Activated T-helper 2 cell treated with anti-CD3 and anti-CD28 coated beads, Interferon-gamma antibody, Interleukin-2, Interleukin-4, amounts not matched to agents 10 μg/mL and 5 μg/mL and 100 μg/mL, durations not matched to agents 14 hours and 24 hours and 36 hours (primary cell): ENCODE data around the gene SELENON. TPM values are rescaled to one million over a fixed set of nuclear protein-coding genes. Genes with fewer than 3 reads are reported as not detected.

Experiments
- DNase-seq: peaks from one replicate; pipeline ENCODE4 v3.0.0; 2021; ENCODE audit warnings: low spot score
- H3K27ac Mint-ChIP-seq: one replicate; pipeline ENCODE4 v1.8.0; 2021; ENCODE audit warnings: mixed read lengths
- H3K27me3 Mint-ChIP-seq: one replicate; pipeline ENCODE4 v1.8.0; 2021; ENCODE audit warnings: low read depth, mixed read lengths
- H3K36me3 Mint-ChIP-seq: one replicate; pipeline ENCODE4 v1.8.0; 2021; ENCODE audit warnings: low read depth, mixed read lengths
- H3K4me1 Mint-ChIP-seq: one replicate; pipeline ENCODE4 v1.8.0; 2021; ENCODE audit warnings: low read depth, mixed read lengths
- H3K4me3 Mint-ChIP-seq: one replicate; pipeline ENCODE4 v1.8.0; 2021; ENCODE audit warnings: low read depth, mild to moderate bottlenecking, moderate library complexity, mixed read lengths
- H3K9me3 Mint-ChIP-seq: one replicate; pipeline ENCODE4 v1.8.0; 2021; ENCODE audit warnings: mixed read lengths
- intact Hi-C: fragments of 100-400 bp; cut with micrococcal nuclease; formaldehyde crosslinking; loops from one replicate; pipeline ENCODE4 v1.15.1; 2023
- total RNA-seq: library from RNA; stranded (reverse); gene quantifications from 2 replicates; pipeline ENCODE4 v1.2.3, GENCODE V29; 2022

SELENON gene
- total RNA-seq, 1 donor from 2014 or later = 8.2 TPM

DNA sequence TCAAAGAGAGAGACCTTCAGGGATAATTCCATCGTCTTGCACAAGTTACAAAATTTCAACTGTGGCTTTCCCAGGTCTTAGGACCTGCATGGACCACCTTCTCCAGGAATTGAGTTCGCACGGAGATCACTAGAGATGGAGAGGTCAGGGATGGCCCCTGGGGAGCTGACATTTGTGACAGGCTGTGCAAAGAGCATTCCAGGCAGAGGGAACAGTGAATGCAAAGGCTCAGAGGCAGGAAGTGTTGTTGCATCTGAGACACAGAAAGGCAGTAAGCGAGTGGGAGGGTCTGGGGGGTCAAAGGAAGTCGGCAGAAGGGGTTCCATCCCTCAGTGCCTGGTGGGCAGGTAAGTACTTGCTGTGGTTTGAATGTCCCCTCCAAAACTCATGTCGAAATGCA lies 9.5 kb upstream of the SELENON start:
- Mint-ChIP-seq H3K9me3 (no peaks in the 10 kb centered on the region), H3K4me3 (no peak overlapping the region), H3K4me1 (no peaks in the 10 kb centered on the region), H3K27ac (no peak overlapping the region), H3K36me3 (no peaks in the 10 kb centered on the region), H3K27me3 (peaks cover 39% of the 10 kb centered on the region)
- DNase-seq = no peak
- intact Hi-C loops = no loop called here

- intact Hi-C loops = no loop called here
- Mint-ChIP-seq H3K27me3 (peaks cover 45% of the 10 kb centered on the region), H3K9me3 (no peaks in the 10 kb centered on the region), H3K27ac (no peak overlapping the region), H3K4me3 (no peak overlapping the region), H3K4me1 (peaks cover 9% of the 10 kb centered on the region), H3K36me3 (no peaks in the 10 kb centered on the region)
- no peak for DNase-seq
Measured at GRCh38 chr1:25792115-25792514, 7.9 kb upstream of the SELENON start.

DNA sequence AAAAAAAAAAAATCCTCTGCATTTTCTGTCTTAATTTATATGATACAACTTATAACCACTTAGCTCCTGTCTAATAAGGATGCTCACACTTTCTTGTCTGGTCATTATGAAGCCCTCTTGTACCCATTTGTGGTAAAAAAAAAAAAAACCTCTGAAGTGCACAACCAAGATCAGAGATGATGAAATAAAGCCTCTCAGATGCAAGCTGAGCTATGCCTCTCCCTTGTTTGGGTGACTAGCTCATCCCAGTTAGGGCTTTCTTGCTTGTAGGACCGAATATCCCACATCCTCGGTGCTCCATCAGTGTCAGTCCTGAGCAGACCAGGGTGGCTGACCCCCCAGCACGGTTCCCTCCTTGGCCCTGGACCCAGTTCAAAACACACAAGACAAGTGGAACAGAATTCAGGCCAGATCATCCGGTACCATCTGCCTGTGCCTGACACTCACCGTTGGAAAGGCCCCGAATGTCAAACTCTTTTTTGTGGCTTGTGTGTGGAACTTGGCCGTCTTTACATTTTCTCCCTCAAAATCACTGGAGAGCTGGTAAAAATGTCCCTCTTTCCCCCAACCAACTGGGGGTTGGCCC lies 6.3 kb upstream of the SELENON start:
- intact Hi-C loops = no loop called here
- no peak overlapping the region for H3K27ac Mint-ChIP-seq
- peaks cover 13% of the 10 kb centered on the region for H3K4me1 Mint-ChIP-seq
- H3K36me3 Mint-ChIP-seq = no peaks in the 10 kb centered on the region
- no peak overlapping the region for H3K4me3 Mint-ChIP-seq
- peaks cover 49% of the 10 kb centered on the region for H3K27me3 Mint-ChIP-seq
- no peak for DNase-seq
- no peaks in the 10 kb centered on the region for H3K9me3 Mint-ChIP-seq

GRCh38 chr1:25794325-25794724 lies 5.7 kb upstream of the SELENON start:
- Mint-ChIP-seq H3K4me1 (peaks cover 13% of the 10 kb centered on the region), H3K36me3 (no peaks in the 10 kb centered on the region), H3K9me3 (no peaks in the 10 kb centered on the region), H3K4me3 (no peak overlapping the region), H3K27ac (no peak overlapping the region), H3K27me3 (peaks cover 50% of the 10 kb centered on the region)
- DNase-seq = no peak
- intact Hi-C loops = no loop called here

GRCh38 chr1:25795211-25795610 lies 4.8 kb upstream of the SELENON start:
- intact Hi-C loops = no loop called here
- H3K9me3 Mint-ChIP-seq = no peaks in the 10 kb centered on the region
- no peaks in the 10 kb centered on the region for H3K36me3 Mint-ChIP-seq
- peaks cover 13% of the 10 kb centered on the region for H3K4me1 Mint-ChIP-seq
- no peak for DNase-seq
- H3K27ac Mint-ChIP-seq = no peak overlapping the region
- no peak overlapping the region for H3K4me3 Mint-ChIP-seq
- peaks cover 52% of the 10 kb centered on the region for H3K27me3 Mint-ChIP-seq

GRCh38 chr1:25795946-25796810 lies 3.8 kb upstream of the SELENON start:
- Mint-ChIP-seq H3K27me3 (peaks cover 57% of the 10 kb centered on the region), H3K9me3 (no peaks in the 10 kb centered on the region), H3K4me1 (peaks cover 15% of the 10 kb centered on the region), H3K36me3 (no peaks in the 10 kb centered on the region), H3K27ac (no peak overlapping the region), H3K4me3 (no peak overlapping the region)
- intact Hi-C loops = loop anchor here (2.0 kb wide), 2 partner anchors 119 to 185 kb away; no protein-coding TSS in a partner anchor
- DNase-seq = no peak

- H3K4me3 Mint-ChIP-seq = no peak overlapping the region
- intact Hi-C loops = loop anchor here (2.0 kb wide), 2 partner anchors 120 to 186 kb away; no protein-coding TSS in a partner anchor
- H3K4me1 Mint-ChIP-seq = peaks cover 15% of the 10 kb centered on the region
- H3K36me3 Mint-ChIP-seq = no peaks in the 10 kb centered on the region
- no peak overlapping the region for H3K27ac Mint-ChIP-seq
- DNase-seq = peak; percentile 67
- no peaks in the 10 kb centered on the region for H3K9me3 Mint-ChIP-seq
- peaks cover 52% of the 10 kb centered on the region for H3K27me3 Mint-ChIP-seq
Measured at GRCh38 chr1:25796811-25797458, 3.1 kb upstream of the SELENON start.

- H3K27ac Mint-ChIP-seq = no peak overlapping the region
- H3K27me3 Mint-ChIP-seq = peaks cover 50% of the 10 kb centered on the region
- H3K9me3 Mint-ChIP-seq = no peaks in the 10 kb centered on the region
- H3K4me1 Mint-ChIP-seq = peaks cover 23% of the 10 kb centered on the region
- DNase-seq = no peak
- no peak overlapping the region for H3K4me3 Mint-ChIP-seq
- H3K36me3 Mint-ChIP-seq = no peaks in the 10 kb centered on the region
- intact Hi-C loops = loop anchor here (2.0 kb wide), 2 partner anchors 121 to 187 kb away; no protein-coding TSS in a partner anchor
Measured at GRCh38 chr1:25797939-25798338, 2.1 kb upstream of the SELENON start.

GRCh38 chr1:25798666-25799351 lies 1.2 kb upstream of the SELENON start:
- Mint-ChIP-seq H3K4me1 (peaks cover 25% of the 10 kb centered on the region), H3K36me3 (no peaks in the 10 kb centered on the region), H3K4me3 (peak overlapping the region; percentile 40), H3K27ac (no peak overlapping the region), H3K9me3 (no peaks in the 10 kb centered on the region), H3K27me3 (peaks cover 46% of the 10 kb centered on the region)
- intact Hi-C loops = no loop called here
- DNase-seq = no peak

GRCh38 chr1:25799352-25799934 lies 550 bp upstream of the SELENON start:
- H3K4me3 Mint-ChIP-seq = peak overlapping the region; percentile 40
- intact Hi-C loops = no loop called here
- H3K4me1 Mint-ChIP-seq = peaks cover 29% of the 10 kb centered on the region
- no peaks in the 10 kb centered on the region for H3K36me3 Mint-ChIP-seq
- no peak for DNase-seq
- peaks cover 45% of the 10 kb centered on the region for H3K27me3 Mint-ChIP-seq
- no peaks in the 10 kb centered on the region for H3K9me3 Mint-ChIP-seq
- no peak overlapping the region for H3K27ac Mint-ChIP-seq

- Mint-ChIP-seq H3K9me3 (no peaks in the 10 kb centered on the region), H3K4me1 (peaks cover 29% of the 10 kb centered on the region), H3K36me3 (no peaks in the 10 kb centered on the region), H3K27me3 (peaks cover 35% of the 10 kb centered on the region), H3K4me3 (peak overlapping the region; percentile 76), H3K27ac (no peak overlapping the region)
- no peak for DNase-seq
- intact Hi-C loops = no loop called here
Measured at GRCh38 chr1:25800703-25801377, 847 bp downstream of the SELENON start.

DNA sequence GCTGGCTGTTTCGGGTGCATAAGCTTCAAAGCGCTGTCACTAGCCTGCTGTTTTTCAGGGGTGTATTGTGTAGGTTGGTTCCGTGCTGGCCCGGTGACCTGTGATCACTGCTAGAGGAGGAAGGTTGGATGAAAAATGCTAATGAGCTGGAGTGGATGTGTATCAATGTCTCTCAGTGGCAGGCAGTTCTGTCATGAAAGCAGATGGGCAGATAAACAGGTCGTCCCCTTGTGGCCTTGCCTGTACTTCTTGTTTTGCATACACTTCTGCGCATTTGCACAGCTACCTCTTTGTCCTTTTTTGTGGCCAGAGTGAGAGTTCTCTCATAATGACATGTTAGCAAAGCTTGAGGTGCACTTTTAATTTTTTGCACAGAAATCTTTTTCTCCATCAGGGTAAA lies 2.9 kb downstream of the SELENON start:
- no peak for DNase-seq
- intact Hi-C loops = no loop called here
- H3K27ac Mint-ChIP-seq = no peak overlapping the region
- no peaks in the 10 kb centered on the region for H3K9me3 Mint-ChIP-seq
- H3K27me3 Mint-ChIP-seq = peaks cover 25% of the 10 kb centered on the region
- no peak overlapping the region for H3K4me3 Mint-ChIP-seq
- no peaks in the 10 kb centered on the region for H3K36me3 Mint-ChIP-seq
- H3K4me1 Mint-ChIP-seq = peaks cover 16% of the 10 kb centered on the region
